Measurements from ENCODE around the gene TCF7L2.
"Not testable (repeated sequence)": the region's sequence is repeated elsewhere in the genome, so short reads cannot be mapped to it uniquely, and the experiment has no call there.

TCF7L2 gene

GRCh38 chr10:113064039-113064438 is 114.0 kb downstream of the TCF7L2 start:
- Mint-ChIP-seq H3K4me1 (peaks cover 35% of the 10 kb centered on the region), H3K9me3 (no peaks in the 10 kb centered on the region), H3K27ac (peak overlapping the region in 1 of 3 experiments; percentile 85), H3K36me3 (ENCODE audit: low read depth) (peaks cover 12% of the 10 kb centered on the region), H3K4me3 (no peak overlapping the region), H3K27me3 (ENCODE audit: low read depth) (no peaks in the 10 kb centered on the region)
- no peak for TF ChIP-seq CTCF (IDR thresholded peaks at IDR 0.05; ENCODE audit: unreplicated experiment in 3 of 3)

GRCh38 chr10:113066120-113066519 is 116.1 kb downstream of the TCF7L2 start:
- not testable (repeated sequence) for H3K27me3 Mint-ChIP-seq (ENCODE audit: low read depth); H3K4me3 Mint-ChIP-seq
- peaks cover 23% of the 10 kb centered on the region for H3K36me3 Mint-ChIP-seq (ENCODE audit: low read depth)

GRCh38 chr10:113066561-113067312 is 116.7 kb downstream of the TCF7L2 start:
- H3K36me3 Mint-ChIP-seq (ENCODE audit: low read depth): peaks cover 27% of the 10 kb centered on the region
- H3K27ac Mint-ChIP-seq: no peak overlapping the region
- no peak for TF ChIP-seq CTCF (IDR thresholded peaks at IDR 0.05; ENCODE audit: unreplicated experiment in 3 of 3)
- H3K9me3 Mint-ChIP-seq: no peaks in the 10 kb centered on the region
- H3K4me1 Mint-ChIP-seq: peaks cover 30% of the 10 kb centered on the region
- H3K27me3 Mint-ChIP-seq (ENCODE audit: low read depth): no peaks in the 10 kb centered on the region
- no peak overlapping the region for H3K4me3 Mint-ChIP-seq

More at GRCh38 chr10:113066120-113066519, 116.1 kb downstream of the TCF7L2 start:
- H3K9me3 Mint-ChIP-seq, H3K27ac Mint-ChIP-seq: not testable (repeated sequence)
- peaks cover 33% of the 10 kb centered on the region for H3K4me1 Mint-ChIP-seq

- H3K4me3 Mint-ChIP-seq: no peak overlapping the region
- peaks cover 23% of the 10 kb centered on the region for H3K4me1 Mint-ChIP-seq
- no peak for TF ChIP-seq CTCF (IDR thresholded peaks at IDR 0.05; ENCODE audit: unreplicated experiment in 3 of 3)
- H3K9me3 Mint-ChIP-seq: no peaks in the 10 kb centered on the region
- no peak overlapping the region for H3K27ac Mint-ChIP-seq
- peaks cover 28% of the 10 kb centered on the region for H3K36me3 Mint-ChIP-seq (ENCODE audit: low read depth)
- H3K27me3 Mint-ChIP-seq (ENCODE audit: low read depth): no peaks in the 10 kb centered on the region
These were observed 117.5 kb downstream of the TCF7L2 start for GRCh38 chr10:113067501-113067900.

- Mint-ChIP-seq H3K4me3 (no peak overlapping the region), H3K9me3 (no peaks in the 10 kb centered on the region), H3K27ac (no peak overlapping the region), H3K27me3 (ENCODE audit: low read depth) (no peaks in the 10 kb centered on the region), H3K4me1 (peaks cover 15% of the 10 kb centered on the region), H3K36me3 (ENCODE audit: low read depth) (peaks cover 31% of the 10 kb centered on the region)
- no peak for TF ChIP-seq CTCF (IDR thresholded peaks at IDR 0.05; ENCODE audit: unreplicated experiment in 3 of 3)
These were observed 118.3 kb downstream of the TCF7L2 start for GRCh38 chr10:113068178-113068890.

GRCh38 chr10:113069595-113069994 is 119.5 kb downstream of the TCF7L2 start:
- no peaks in the 10 kb centered on the region for H3K27me3 Mint-ChIP-seq (ENCODE audit: low read depth)
- H3K4me3 Mint-ChIP-seq: no peak overlapping the region
- no peak overlapping the region for H3K27ac Mint-ChIP-seq
- no peaks in the 10 kb centered on the region for H3K9me3 Mint-ChIP-seq
- H3K4me1 Mint-ChIP-seq: peaks cover 11% of the 10 kb centered on the region
- peaks cover 37% of the 10 kb centered on the region for H3K36me3 Mint-ChIP-seq (ENCODE audit: low read depth)
- no peak for TF ChIP-seq CTCF (IDR thresholded peaks at IDR 0.05; ENCODE audit: unreplicated experiment in 3 of 3)

Measured in nephron (organoid).